Measurements from ENCODE around the gene TRIM64.
"Not testable (repeated sequence)": the region's sequence is repeated elsewhere in the genome, so short reads cannot be mapped to it uniquely, and the experiment has no call there.

The TRIM64 gene, protein sequence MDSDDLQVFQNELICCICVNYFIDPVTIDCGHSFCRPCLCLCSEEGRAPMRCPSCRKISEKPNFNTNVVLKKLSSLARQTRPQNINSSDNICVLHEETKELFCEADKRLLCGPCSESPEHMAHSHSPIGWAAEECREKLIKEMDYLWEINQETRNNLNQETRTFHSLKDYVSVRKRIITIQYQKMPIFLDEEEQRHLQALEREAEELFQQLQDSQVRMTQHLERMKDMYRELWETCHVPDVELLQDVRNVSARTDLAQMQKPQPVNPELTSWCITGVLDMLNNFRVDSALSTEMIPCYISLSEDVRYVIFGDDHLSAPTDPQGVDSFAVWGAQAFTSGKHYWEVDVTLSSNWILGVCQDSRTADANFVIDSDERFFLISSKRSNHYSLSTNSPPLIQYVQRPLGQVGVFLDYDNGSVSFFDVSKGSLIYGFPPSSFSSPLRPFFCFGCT

DNA sequence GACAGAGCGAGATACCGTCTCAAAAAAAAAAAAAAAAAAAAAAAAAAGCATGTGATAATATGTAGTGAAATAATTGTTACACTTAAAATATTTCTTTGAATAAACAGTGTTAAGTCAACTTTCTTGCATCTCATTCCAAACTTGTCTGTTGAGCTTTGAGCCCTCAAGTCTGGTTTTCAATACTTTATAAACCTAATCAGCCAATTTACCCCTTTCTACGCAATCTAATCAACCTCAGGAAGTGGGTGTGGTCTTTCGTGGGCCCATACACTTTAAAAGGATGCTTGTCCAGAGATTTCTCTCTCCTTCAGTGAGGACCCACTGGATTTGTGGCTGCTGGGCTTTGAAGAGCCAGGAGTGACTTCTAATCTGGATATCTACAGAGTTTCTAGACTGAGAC is at the start of gene TRIM64:
TRIM64 (plus strand) TSS at position 301 of the 400 bp plus-strand sequence. CDS start 2,467 bp downstream, outside the sequence.
- not testable (repeated sequence) for DNase-seq (ENCODE audit: low read depth in 2 of 2, low spot score in 1 of 2)

DNA sequence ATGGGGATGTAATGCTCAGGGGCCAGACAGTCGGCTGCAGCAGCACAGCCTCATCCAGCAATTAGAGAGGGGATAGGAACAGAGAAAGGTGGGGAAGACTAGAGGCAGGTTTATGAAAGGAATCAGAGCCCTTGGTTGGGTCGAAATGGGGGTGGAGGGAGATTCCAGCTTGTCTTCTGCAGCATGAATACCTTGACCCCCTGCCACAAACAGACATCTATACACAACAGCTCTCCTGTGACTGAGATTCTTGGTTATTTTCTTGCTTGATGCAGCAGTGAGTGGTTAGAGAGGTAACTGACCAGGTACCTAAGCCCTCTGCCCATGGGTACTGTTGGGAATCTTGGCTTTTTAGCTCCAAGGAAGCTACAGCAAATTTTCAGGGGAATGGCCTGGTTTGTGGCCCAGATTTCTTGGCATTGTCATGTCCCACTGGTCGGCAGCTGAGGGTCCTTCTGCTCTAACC is 43.6 kb upstream of the TRIM64 start, which contains the start of gene TRIM49D1:
TRIM49D1 (minus strand) TSS at position 51 of the 466 bp plus-strand sequence. CDS start 4,535 bp downstream, outside the sequence.
- no peak for DNase-seq (ENCODE audit: low read depth in 2 of 2, low spot score in 1 of 2)

GRCh38 chr11:89923764-89924163 is 42.1 kb upstream of the TRIM64 start, which contains the start of gene TRIM49D2:
Gene TRIM49D2 (plus strand): TSS chr11:89924064. CDS start chr11:89926762, 2,698 bp downstream.
- not testable (repeated sequence) for DNase-seq (ENCODE audit: low read depth in 2 of 2, low spot score in 1 of 2)

GRCh38 chr11:89960833-89961232 is 5.0 kb upstream of the TRIM64 start:
- not testable (repeated sequence) for DNase-seq (ENCODE audit: low read depth in 2 of 2, low spot score in 1 of 2)

Measured in stimulated activated CD8-positive, alpha-beta memory T cell treated with anti-CD3 and anti-CD28 coated beads, Interleukin-4, amount 100 ng/mL, for 4 hours (primary cell).